Ascending aorta (tissue), 2 donors: Measurements from ENCODE around the gene RAI14. TPM values are rescaled to one million over a fixed set of nuclear protein-coding genes. Genes with fewer than 3 reads are reported as not detected.

Experiments used
- DNase-seq, 2 donors: peaks; one replicate each; pipeline ENCODE4 v3.0.0-alpha.2; 2019; ENCODE audit warnings: low spot score in 2 of 2
- H3K27ac ChIP-seq, 2 donors: fragments of 200-600 bp; sonication (generic); one replicate each; pipeline ENCODE4 v1.5.1; 2016 to 2017; ENCODE audit warnings: mild to moderate bottlenecking in 1 of 2
- H3K27me3 ChIP-seq: fragments of 200-600 bp; sonication (generic); one replicate; pipeline ENCODE4 v1.5.1; 2017
- H3K36me3 ChIP-seq, 2 donors: fragments of 200-600 bp; sonication (generic); one replicate each; pipeline ENCODE4 v1.5.1; 2016
- H3K4me1 ChIP-seq, 2 donors: fragments of 200-600 bp; sonication (generic); one replicate each; pipeline ENCODE4 v1.5.1; 2016 to 2017; ENCODE audit warnings: mild to moderate bottlenecking in 1 of 2
- H3K4me3 ChIP-seq, 2 donors: fragments of 200-600 bp; sonication (generic); one replicate each; pipeline ENCODE4 v1.5.1; 2016 to 2017; ENCODE audit warnings: mild to moderate bottlenecking in 1 of 2
- H3K9me3 ChIP-seq, 2 donors: fragments of 200-600 bp; sonication (generic); one replicate each; pipeline ENCODE4 v1.5.1; 2016
- intact Hi-C: fragments of 100-400 bp; cut with DNase I; formaldehyde crosslinking; loops from one replicate; pipeline ENCODE4 v1.15.1; 2023
- total RNA-seq: library from RNA; depleted of rRNA; stranded (reverse); fragments of >200 nt; gene quantifications from one replicate; pipeline ENCODE4 v1.1.0, GENCODE V29; 2016
- TF ChIP-seq, protein P1 (sequence below), 3 experiments: fragments of 200-600 bp in 2 of 3; fragments of 450-650 bp in 1 of 3; sonication (generic) in 2 of 3; IDR thresholded peaks; one replicate each; pipeline ENCODE4 v1.5.1; 2016 to 2019; ENCODE audit warnings: antibody characterized with exemption in 3 of 3, mild to moderate bottlenecking in 1 of 3, moderate library complexity in 1 of 3

The RAI14 gene
- total RNA-seq, 1 donor from 2014 or later = 134 TPM

DNA sequence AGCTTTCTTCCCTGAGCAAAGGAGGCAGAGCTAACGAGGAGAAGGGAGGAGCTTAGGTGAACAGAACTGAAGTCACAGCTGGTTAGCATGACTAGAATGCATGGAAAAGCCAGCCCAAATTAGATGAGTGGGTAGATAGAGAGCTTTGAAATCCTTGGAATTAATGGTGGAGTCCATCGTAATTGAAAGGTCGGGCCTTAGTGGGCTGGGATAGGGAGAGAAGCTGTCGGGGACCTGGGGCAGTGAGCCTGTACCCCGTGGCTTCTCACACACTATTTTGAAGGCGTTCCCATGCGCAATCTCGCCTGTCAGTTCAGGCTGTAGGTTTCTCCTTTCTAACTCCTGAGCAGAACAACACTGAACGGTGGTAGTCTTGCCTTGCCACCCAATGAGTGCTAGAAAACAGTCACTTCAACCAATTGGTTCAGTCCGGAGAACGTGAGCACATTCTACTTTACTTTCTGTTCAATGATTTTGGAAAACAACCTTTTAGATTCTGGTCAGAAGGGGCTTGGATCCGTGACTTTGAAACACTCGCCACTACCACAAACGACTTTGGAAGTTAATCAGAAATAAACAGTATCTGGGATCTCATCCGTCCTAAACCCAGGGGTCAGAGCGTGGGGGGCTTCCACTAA is 655 bp upstream of the RAI14 start:
- H3K27me3 ChIP-seq = no peaks in the 10 kb centered on the region
- TF ChIP-seq, protein P1, sequence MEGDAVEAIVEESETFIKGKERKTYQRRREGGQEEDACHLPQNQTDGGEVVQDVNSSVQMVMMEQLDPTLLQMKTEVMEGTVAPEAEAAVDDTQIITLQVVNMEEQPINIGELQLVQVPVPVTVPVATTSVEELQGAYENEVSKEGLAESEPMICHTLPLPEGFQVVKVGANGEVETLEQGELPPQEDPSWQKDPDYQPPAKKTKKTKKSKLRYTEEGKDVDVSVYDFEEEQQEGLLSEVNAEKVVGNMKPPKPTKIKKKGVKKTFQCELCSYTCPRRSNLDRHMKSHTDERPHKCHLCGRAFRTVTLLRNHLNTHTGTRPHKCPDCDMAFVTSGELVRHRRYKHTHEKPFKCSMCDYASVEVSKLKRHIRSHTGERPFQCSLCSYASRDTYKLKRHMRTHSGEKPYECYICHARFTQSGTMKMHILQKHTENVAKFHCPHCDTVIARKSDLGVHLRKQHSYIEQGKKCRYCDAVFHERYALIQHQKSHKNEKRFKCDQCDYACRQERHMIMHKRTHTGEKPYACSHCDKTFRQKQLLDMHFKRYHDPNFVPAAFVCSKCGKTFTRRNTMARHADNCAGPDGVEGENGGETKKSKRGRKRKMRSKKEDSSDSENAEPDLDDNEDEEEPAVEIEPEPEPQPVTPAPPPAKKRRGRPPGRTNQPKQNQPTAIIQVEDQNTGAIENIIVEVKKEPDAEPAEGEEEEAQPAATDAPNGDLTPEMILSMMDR (IDR thresholded peaks at IDR 0.05) = no peak
- H3K4me3 ChIP-seq = peak overlapping the region; percentile 84 to 94
- H3K9me3 ChIP-seq = no peaks in the 10 kb centered on the region
- intact Hi-C loops = loop anchor here (5.0 kb wide), 4 partner anchors 48 to 262 kb away; partner anchors contain the start of genes BRIX1 and RAD1
- H3K27ac ChIP-seq = peak overlapping the region; percentile 96 to 99
- H3K36me3 ChIP-seq = no peaks in the 10 kb centered on the region
- H3K4me1 ChIP-seq = peaks cover 8 to 23% of the 10 kb centered on the region in 2 donors
- peak in 1 of 2 donors; percentile 83 for DNase-seq

DNA sequence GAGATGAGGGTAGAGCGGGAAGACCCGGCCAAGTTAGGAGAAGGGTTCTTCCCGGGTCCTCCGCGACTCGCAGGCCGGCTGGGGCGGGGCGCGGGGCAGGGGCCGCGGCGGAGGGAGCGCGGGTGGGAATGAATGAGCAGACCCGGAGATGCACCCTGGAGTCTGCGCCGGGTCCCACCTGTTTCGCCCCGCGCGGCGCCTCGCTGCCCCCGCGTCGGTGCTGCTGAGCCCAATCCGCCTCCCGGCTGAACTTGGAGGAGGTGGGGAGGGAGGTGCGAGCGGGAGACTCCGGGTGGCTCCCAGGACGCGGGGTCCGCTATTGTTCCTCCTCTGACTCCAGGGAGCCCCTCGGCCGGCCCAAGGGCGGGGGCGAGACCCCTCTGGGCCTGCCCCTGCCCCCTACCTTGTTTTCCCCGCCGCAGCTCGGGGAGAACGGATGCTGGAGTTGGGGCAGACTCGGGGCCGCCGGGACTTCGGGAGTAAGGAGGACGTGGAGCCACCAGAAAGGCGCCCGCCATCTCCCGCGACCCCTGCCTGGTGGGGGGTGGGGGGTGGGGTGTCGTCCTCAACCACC is 659 bp downstream of the RAI14 start:
- H3K4me1 ChIP-seq = peaks cover 8 to 25% of the 10 kb centered on the region in 2 donors
- DNase-seq = peak in 1 of 2 donors; percentile 67
- H3K4me3 ChIP-seq = peak overlapping the region; percentile 84 to 94
- TF ChIP-seq, protein P1 (IDR thresholded peaks at IDR 0.05) = no peak
- intact Hi-C loops = loop anchor here (1.0 to 5.0 kb wide), 9 partner anchors 17 to 261 kb away; partner anchors contain the start of genes BRIX1, RAD1 and TTC23L
- H3K27me3 ChIP-seq = no peaks in the 10 kb centered on the region
- no peaks in the 10 kb centered on the region for H3K36me3 ChIP-seq
- no peaks in the 10 kb centered on the region for H3K9me3 ChIP-seq
- H3K27ac ChIP-seq = peak overlapping the region; percentile 96 to 99

DNA sequence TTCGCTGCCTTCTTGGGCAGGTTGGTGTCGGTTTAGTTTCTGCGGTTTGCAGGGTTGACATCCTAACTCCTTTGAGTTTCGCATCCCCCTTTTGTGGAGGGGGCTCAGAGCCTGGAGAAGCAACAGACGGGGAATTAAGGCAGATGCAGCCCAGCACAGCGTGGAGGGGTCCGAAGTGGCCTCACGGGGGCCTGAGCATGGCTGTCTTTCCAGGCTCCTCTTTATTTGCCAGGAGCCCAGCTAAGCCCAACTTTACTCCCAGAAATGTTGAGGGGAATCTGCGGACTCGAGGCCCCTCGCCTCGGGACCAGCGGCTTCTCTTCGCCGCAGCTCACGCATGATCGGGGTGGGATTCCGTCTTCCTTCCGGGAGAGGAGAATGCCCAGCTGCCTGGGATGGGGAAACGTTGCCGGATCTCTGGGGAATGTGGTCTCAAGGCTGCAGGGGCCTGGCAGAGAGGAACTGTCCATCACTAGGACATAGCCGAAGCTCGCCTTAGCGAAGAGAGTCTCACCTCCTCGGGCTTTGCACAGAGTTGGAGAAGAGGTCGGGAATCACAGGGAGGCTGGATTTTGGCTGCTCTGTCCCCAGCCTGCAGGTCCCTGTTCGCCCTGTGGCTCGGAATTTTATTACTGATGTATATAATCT is 1.3 kb downstream of the RAI14 start:
- TF ChIP-seq, protein P1 (IDR thresholded peaks at IDR 0.05) = no peak
- Histone ChIP-seq H3K36me3 (no peaks in the 10 kb centered on the region), H3K27ac (peak overlapping the region; percentile 96 to 99), H3K9me3 (no peaks in the 10 kb centered on the region), H3K4me3 (peak overlapping the region; percentile 84 to 94), H3K4me1 (peaks cover 8 to 26% of the 10 kb centered on the region in 2 donors), H3K27me3 (no peaks in the 10 kb centered on the region)
- no peak for DNase-seq
- intact Hi-C loops = loop anchor here (2.0 to 5.0 kb wide), 6 partner anchors 50 to 260 kb away; partner anchors contain the start of genes BRIX1, RAD1 and TTC23L

DNA sequence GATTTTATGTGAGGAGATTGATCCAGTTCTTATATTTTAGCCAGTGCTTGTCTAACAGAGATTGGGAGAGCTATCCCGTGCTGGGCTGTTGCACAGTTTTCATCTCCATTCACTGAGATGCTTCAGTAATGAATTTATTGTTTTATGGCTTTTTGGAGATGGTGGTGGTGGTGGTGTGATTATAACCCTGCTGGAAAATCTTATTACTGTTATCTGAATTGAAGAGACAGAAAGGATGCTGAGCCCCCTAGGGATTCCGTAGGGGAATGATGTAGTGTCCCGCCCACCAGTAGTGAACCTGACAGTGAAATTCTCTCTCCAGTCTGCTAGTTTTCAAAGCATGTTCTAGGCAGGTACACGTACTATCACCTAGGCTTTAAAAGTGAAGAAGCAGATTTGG is 1.9 kb downstream of the RAI14 start:
- H3K4me1 ChIP-seq = peaks cover 8 to 22% of the 10 kb centered on the region in 2 donors

DNA sequence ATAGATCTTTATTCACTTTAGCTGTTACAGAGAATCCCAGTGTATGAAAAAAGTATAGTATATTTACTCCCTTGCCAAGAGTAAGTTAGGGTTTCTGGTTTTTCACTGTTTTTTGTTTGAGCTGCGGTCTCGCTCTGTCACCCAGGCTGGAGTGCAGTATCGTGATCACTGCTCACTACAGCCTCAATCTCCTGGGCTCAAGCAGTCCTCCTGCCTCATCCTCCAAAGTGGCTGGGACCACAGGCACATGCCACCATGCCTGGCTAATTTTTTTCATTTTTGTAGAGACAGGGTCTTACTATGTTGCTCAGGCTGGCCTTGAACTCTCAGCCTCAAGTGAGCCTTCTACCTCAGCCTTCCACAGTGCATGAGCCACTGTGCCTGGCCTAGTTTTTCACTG is 3.0 kb downstream of the RAI14 start:
- TF ChIP-seq, protein P1 (IDR thresholded peaks at IDR 0.05) = no peak
- H3K27me3 ChIP-seq = no peaks in the 10 kb centered on the region
- peaks cover 8 to 15% of the 10 kb centered on the region in 2 donors for H3K4me1 ChIP-seq
- no peak overlapping the region for H3K27ac ChIP-seq
- H3K36me3 ChIP-seq = no peaks in the 10 kb centered on the region
- no peaks in the 10 kb centered on the region for H3K9me3 ChIP-seq
- peak overlapping the region in 1 of 2 donors; percentile 84 for H3K4me3 ChIP-seq
- DNase-seq = no peak
- intact Hi-C loops = loop anchor here (5.0 kb wide), 4 partner anchors 52 to 258 kb away; partner anchors contain the start of genes BRIX1 and RAD1

More for the DNA sequence above, 1.9 kb downstream of the RAI14 start:
- intact Hi-C loops = loop anchor here (2.0 to 5.0 kb wide), 6 partner anchors 51 to 259 kb away; partner anchors contain the start of genes BRIX1, RAD1 and TTC23L
- peak overlapping the region; percentile 96 to 99 for H3K27ac ChIP-seq
- H3K9me3 ChIP-seq = no peaks in the 10 kb centered on the region
- peak overlapping the region; percentile 84 to 94 for H3K4me3 ChIP-seq
- H3K36me3 ChIP-seq = no peaks in the 10 kb centered on the region
- DNase-seq = no peak
- no peaks in the 10 kb centered on the region for H3K27me3 ChIP-seq
- TF ChIP-seq, protein P1 (IDR thresholded peaks at IDR 0.05) = no peak
